ENCODE results near the gene ZNF341. TPM values are rescaled to one million over a fixed set of nuclear protein-coding genes. Genes with fewer than 3 reads are reported as not detected.

The ZNF341 gene
- total and polyA plus RNA-seq, 2 experiments from 2014 or later, result 4.3 to 6.1 TPM

- TF ChIP-seq ZNF331 (CRISPR knock-in tag; IDR thresholded peaks at IDR 0.05; ENCODE audit: low read depth) (no peak), CREB1 (CRISPR knock-in tag; IDR thresholded peaks at IDR 0.05; ENCODE audit: low read depth) (no peak), NANOG (IDR thresholded peaks at IDR 0.05; ENCODE audit: borderline replicate concordance) (no peak), POLR2AphosphoS5 (IDR thresholded peaks at IDR 0.05; ENCODE audit: low read depth) (no peak), STAT1 (IDR thresholded peaks at IDR 0.05; ENCODE audit: unreplicated experiment) (no peak), JUNB (IDR thresholded peaks at IDR 0.05; ENCODE audit: unreplicated experiment) (no peak), REST (IDR thresholded peaks at IDR 0.05; ENCODE audit: unreplicated experiment) (no peak), EZH2 (IDR thresholded peaks at IDR 0.05; ENCODE audit: low read depth, unreplicated experiment) (no peak), EZH2phosphoT487 (IDR thresholded peaks at IDR 0.05; ENCODE audit: unreplicated experiment) (no peak), ZNF114 (CRISPR knock-in tag; IDR thresholded peaks at IDR 0.05) (no peak)
- TF ChIP-seq, protein P1, sequence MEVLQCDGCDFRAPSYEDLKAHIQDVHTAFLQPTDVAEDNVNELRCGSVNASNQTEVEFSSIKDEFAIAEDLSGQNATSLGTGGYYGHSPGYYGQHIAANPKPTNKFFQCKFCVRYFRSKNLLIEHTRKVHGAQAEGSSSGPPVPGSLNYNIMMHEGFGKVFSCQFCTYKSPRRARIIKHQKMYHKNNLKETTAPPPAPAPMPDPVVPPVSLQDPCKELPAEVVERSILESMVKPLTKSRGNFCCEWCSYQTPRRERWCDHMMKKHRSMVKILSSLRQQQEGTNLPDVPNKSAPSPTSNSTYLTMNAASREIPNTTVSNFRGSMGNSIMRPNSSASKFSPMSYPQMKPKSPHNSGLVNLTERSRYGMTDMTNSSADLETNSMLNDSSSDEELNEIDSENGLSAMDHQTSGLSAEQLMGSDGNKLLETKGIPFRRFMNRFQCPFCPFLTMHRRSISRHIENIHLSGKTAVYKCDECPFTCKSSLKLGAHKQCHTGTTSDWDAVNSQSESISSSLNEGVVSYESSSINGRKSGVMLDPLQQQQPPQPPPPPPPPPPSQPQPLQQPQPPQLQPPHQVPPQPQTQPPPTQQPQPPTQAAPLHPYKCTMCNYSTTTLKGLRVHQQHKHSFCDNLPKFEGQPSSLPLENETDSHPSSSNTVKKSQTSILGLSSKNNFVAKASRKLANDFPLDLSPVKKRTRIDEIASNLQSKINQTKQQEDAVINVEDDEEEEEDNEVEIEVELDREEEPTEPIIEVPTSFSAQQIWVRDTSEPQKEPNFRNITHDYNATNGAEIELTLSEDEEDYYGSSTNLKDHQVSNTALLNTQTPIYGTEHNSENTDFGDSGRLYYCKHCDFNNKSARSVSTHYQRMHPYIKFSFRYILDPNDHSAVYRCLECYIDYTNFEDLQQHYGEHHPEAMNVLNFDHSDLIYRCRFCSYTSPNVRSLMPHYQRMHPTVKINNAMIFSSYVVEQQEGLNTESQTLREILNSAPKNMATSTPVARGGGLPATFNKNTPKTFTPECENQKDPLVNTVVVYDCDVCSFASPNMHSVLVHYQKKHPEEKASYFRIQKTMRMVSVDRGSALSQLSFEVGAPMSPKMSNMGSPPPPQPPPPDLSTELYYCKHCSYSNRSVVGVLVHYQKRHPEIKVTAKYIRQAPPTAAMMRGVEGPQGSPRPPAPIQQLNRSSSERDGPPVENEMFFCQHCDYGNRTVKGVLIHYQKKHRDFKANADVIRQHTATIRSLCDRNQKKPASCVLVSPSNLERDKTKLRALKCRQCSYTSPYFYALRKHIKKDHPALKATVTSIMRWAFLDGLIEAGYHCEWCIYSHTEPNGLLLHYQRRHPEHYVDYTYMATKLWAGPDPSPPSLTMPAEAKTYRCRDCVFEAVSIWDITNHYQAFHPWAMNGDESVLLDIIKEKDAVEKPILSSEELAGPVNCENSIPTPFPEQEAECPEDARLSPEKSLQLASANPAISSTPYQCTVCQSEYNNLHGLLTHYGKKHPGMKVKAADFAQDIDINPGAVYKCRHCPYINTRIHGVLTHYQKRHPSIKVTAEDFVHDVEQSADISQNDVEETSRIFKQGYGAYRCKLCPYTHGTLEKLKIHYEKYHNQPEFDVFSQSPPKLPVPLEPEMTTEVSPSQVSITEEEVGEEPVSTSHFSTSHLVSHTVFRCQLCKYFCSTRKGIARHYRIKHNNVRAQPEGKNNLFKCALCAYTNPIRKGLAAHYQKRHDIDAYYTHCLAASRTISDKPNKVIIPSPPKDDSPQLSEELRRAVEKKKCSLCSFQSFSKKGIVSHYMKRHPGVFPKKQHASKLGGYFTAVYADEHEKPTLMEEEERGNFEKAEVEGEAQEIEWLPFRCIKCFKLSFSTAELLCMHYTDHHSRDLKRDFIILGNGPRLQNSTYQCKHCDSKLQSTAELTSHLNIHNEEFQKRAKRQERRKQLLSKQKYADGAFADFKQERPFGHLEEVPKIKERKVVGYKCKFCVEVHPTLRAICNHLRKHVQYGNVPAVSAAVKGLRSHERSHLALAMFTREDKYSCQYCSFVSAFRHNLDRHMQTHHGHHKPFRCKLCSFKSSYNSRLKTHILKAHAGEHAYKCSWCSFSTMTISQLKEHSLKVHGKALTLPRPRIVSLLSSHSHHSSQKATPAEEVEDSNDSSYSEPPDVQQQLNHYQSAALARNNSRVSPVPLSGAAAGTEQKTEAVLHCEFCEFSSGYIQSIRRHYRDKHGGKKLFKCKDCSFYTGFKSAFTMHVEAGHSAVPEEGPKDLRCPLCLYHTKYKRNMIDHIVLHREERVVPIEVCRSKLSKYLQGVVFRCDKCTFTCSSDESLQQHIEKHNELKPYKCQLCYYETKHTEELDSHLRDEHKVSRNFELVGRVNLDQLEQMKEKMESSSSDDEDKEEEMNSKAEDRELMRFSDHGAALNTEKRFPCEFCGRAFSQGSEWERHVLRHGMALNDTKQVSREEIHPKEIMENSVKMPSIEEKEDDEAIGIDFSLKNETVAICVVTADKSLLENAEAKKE (CRISPR knock-in tag; IDR thresholded peaks at IDR 0.05), result no peak
- TF ChIP-seq, protein P2, sequence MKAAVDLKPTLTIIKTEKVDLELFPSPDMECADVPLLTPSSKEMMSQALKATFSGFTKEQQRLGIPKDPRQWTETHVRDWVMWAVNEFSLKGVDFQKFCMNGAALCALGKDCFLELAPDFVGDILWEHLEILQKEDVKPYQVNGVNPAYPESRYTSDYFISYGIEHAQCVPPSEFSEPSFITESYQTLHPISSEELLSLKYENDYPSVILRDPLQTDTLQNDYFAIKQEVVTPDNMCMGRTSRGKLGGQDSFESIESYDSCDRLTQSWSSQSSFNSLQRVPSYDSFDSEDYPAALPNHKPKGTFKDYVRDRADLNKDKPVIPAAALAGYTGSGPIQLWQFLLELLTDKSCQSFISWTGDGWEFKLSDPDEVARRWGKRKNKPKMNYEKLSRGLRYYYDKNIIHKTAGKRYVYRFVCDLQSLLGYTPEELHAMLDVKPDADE (IDR thresholded peaks at IDR 0.05), result no peak
- TF ChIP-seq, protein P3, sequence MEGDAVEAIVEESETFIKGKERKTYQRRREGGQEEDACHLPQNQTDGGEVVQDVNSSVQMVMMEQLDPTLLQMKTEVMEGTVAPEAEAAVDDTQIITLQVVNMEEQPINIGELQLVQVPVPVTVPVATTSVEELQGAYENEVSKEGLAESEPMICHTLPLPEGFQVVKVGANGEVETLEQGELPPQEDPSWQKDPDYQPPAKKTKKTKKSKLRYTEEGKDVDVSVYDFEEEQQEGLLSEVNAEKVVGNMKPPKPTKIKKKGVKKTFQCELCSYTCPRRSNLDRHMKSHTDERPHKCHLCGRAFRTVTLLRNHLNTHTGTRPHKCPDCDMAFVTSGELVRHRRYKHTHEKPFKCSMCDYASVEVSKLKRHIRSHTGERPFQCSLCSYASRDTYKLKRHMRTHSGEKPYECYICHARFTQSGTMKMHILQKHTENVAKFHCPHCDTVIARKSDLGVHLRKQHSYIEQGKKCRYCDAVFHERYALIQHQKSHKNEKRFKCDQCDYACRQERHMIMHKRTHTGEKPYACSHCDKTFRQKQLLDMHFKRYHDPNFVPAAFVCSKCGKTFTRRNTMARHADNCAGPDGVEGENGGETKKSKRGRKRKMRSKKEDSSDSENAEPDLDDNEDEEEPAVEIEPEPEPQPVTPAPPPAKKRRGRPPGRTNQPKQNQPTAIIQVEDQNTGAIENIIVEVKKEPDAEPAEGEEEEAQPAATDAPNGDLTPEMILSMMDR (conservative IDR thresholded peaks at IDR 0.05; ENCODE audit: low read depth in 2 of 2), result no peak
- Histone ChIP-seq H3K4me1 (ENCODE audit: insufficient read depth) (peaks cover 16% of the 10 kb centered on the region), H2AFZ (no peak overlapping the region), H4K20me1 (replicated peaks; ENCODE audit: insufficient read depth) (peaks cover 9% of the 10 kb centered on the region; the same call in 1 of the 2 replicates), H3K4me2 (no peak overlapping the region), H3K4me3 (no peak overlapping the region), H3K27me3 (ENCODE audit: insufficient read depth) (no peaks in the 10 kb centered on the region), H3K9me2 (ENCODE audit: insufficient read depth) (no peaks in the 10 kb centered on the region), H3F3A (replicated peaks; ENCODE audit: low read depth) (0 out of 2 replicates have a peak, but pooled peaks cover 2% of the 10 kb centered on the region), H3K27ac (ENCODE audit: low read depth) (no peak overlapping the region), H3K79me2 (replicated peaks; ENCODE audit: insufficient read depth) (peaks cover 17% of the 10 kb centered on the region), H3K36me3 (ENCODE audit: insufficient read depth) (no peaks in the 10 kb centered on the region)
- Mint-ChIP-seq H3K9me3 (no peaks in the 10 kb centered on the region), H3K27me3 (ENCODE audit: insufficient read depth, low read depth, poor library complexity) (peaks cover 21% of the 10 kb centered on the region), H3K4me3 (no peak overlapping the region), H3K4me1 (peaks cover 29% of the 10 kb centered on the region), H3K36me3 (ENCODE audit: low read depth) (no peaks in the 10 kb centered on the region), H3K27ac (no peak overlapping the region)
- ATAC-seq (no peak), DNase-seq (ENCODE audit: low spot score) (no peak)
Measured at GRCh38 chr20:33688938-33689424, 42.8 kb upstream of the ZNF341 start.

All from GM23338 (cell line).